ENCODE results near the gene PROB1.
"Not testable (repeated sequence)": the region's sequence is repeated elsewhere in the genome, so short reads cannot be mapped to it uniquely, and the experiment has no call there.

PROB1 gene

GRCh38 chr5:139376364-139376763, 18.5 kb downstream of the PROB1 start:
- H3K4me1 Mint-ChIP-seq = no peaks in the 10 kb centered on the region
- ATAC-seq (replicated peaks; ENCODE audit: extremely low read depth, poor library complexity, severe bottlenecking) = no peak
- no peaks in the 10 kb centered on the region for H3K27me3 Mint-ChIP-seq
- H3K27ac Mint-ChIP-seq (ENCODE audit: low read depth) = no peak overlapping the region
- peaks cover 15% of the 10 kb centered on the region for H3K36me3 Mint-ChIP-seq (ENCODE audit: insufficient read depth)
- no peaks in the 10 kb centered on the region for H3K9me3 Mint-ChIP-seq
- DNase-seq (ENCODE audit: low spot score in 2 of 2) = no peak
- no peak overlapping the region for H3K4me3 Mint-ChIP-seq

- Mint-ChIP-seq H3K27me3 (no peaks in the 10 kb centered on the region), H3K4me1 (no peaks in the 10 kb centered on the region), H3K4me3 (no peak overlapping the region), H3K36me3 (ENCODE audit: insufficient read depth) (peaks cover 18% of the 10 kb centered on the region), H3K27ac (ENCODE audit: low read depth) (no peak overlapping the region), H3K9me3 (no peaks in the 10 kb centered on the region)
- ATAC-seq (replicated peaks; ENCODE audit: extremely low read depth, poor library complexity, severe bottlenecking) = no peak
- no peak for DNase-seq (ENCODE audit: low spot score in 2 of 2)
These were observed 20.0 kb downstream of the PROB1 start for GRCh38 chr5:139374909-139375308.

GRCh38 chr5:139371482-139372435, 23.1 kb downstream of the PROB1 start:
- H3K36me3 Mint-ChIP-seq (ENCODE audit: insufficient read depth) = peaks cover 37% of the 10 kb centered on the region
- DNase-seq (ENCODE audit: low spot score in 2 of 2) = no peak
- peaks cover 5% of the 10 kb centered on the region for H3K4me1 Mint-ChIP-seq
- H3K4me3 Mint-ChIP-seq = no peak overlapping the region
- H3K27ac Mint-ChIP-seq (ENCODE audit: low read depth) = no peak overlapping the region
- no peaks in the 10 kb centered on the region for H3K9me3 Mint-ChIP-seq
- no peak for ATAC-seq (replicated peaks; ENCODE audit: extremely low read depth, poor library complexity, severe bottlenecking)
- H3K27me3 Mint-ChIP-seq = no peaks in the 10 kb centered on the region

- DNase-seq (ENCODE audit: low spot score in 2 of 2) = no peak
- H3K27ac Mint-ChIP-seq (ENCODE audit: low read depth) = no peak overlapping the region
- no peak for ATAC-seq (replicated peaks; ENCODE audit: extremely low read depth, poor library complexity, severe bottlenecking)
- H3K4me3 Mint-ChIP-seq = no peak overlapping the region
- H3K27me3 Mint-ChIP-seq = no peaks in the 10 kb centered on the region
- peaks cover 5% of the 10 kb centered on the region for H3K4me1 Mint-ChIP-seq
- no peaks in the 10 kb centered on the region for H3K9me3 Mint-ChIP-seq
- H3K36me3 Mint-ChIP-seq (ENCODE audit: insufficient read depth) = peaks cover 58% of the 10 kb centered on the region
These were observed 25.7 kb downstream of the PROB1 start for GRCh38 chr5:139369181-139369580.

GRCh38 chr5:139368613-139369012, 26.3 kb downstream of the PROB1 start:
- DNase-seq (ENCODE audit: low spot score in 2 of 2) (no peak), ATAC-seq (replicated peaks; ENCODE audit: extremely low read depth, poor library complexity, severe bottlenecking) (no peak)
- no peaks in the 10 kb centered on the region for H3K27me3 Mint-ChIP-seq
- no peak overlapping the region for H3K27ac Mint-ChIP-seq (ENCODE audit: low read depth)
- H3K36me3 Mint-ChIP-seq (ENCODE audit: insufficient read depth) = peaks cover 59% of the 10 kb centered on the region
- H3K9me3 Mint-ChIP-seq = no peaks in the 10 kb centered on the region
- H3K4me3 Mint-ChIP-seq = no peak overlapping the region
- peaks cover 5% of the 10 kb centered on the region for H3K4me1 Mint-ChIP-seq

GRCh38 chr5:139364466-139364865, 30.4 kb downstream of the PROB1 start:
- peaks cover 5% of the 10 kb centered on the region for H3K4me1 Mint-ChIP-seq
- H3K9me3 Mint-ChIP-seq = no peaks in the 10 kb centered on the region
- no peak overlapping the region for H3K4me3 Mint-ChIP-seq
- ATAC-seq (replicated peaks; ENCODE audit: extremely low read depth, poor library complexity, severe bottlenecking) = no peak
- DNase-seq (ENCODE audit: low spot score in 2 of 2) = no peak
- no peak overlapping the region for H3K27ac Mint-ChIP-seq (ENCODE audit: low read depth)
- no peaks in the 10 kb centered on the region for H3K27me3 Mint-ChIP-seq
- H3K36me3 Mint-ChIP-seq (ENCODE audit: insufficient read depth) = peaks cover 50% of the 10 kb centered on the region

- H3K9me3 Mint-ChIP-seq = no peaks in the 10 kb centered on the region
- peaks cover 47% of the 10 kb centered on the region for H3K36me3 Mint-ChIP-seq (ENCODE audit: insufficient read depth)
- no peak overlapping the region for H3K4me3 Mint-ChIP-seq
- no peak overlapping the region for H3K27ac Mint-ChIP-seq (ENCODE audit: low read depth)
- DNase-seq (ENCODE audit: low spot score in 2 of 2) = no peak
- ATAC-seq (replicated peaks; ENCODE audit: extremely low read depth, poor library complexity, severe bottlenecking) = no peak
- H3K27me3 Mint-ChIP-seq = no peaks in the 10 kb centered on the region
- peaks cover 6% of the 10 kb centered on the region for H3K4me1 Mint-ChIP-seq
These were observed 31.0 kb downstream of the PROB1 start for GRCh38 chr5:139363937-139364336.

- Mint-ChIP-seq H3K9me3 (no peaks in the 10 kb centered on the region), H3K27ac (ENCODE audit: low read depth) (no peak overlapping the region), H3K27me3 (no peaks in the 10 kb centered on the region), H3K36me3 (ENCODE audit: insufficient read depth) (peaks cover 44% of the 10 kb centered on the region), H3K4me1 (peaks cover 18% of the 10 kb centered on the region), H3K4me3 (no peak overlapping the region)
- DNase-seq (ENCODE audit: low spot score in 2 of 2) (no peak), ATAC-seq (replicated peaks; ENCODE audit: extremely low read depth, poor library complexity, severe bottlenecking) (no peak)
These were observed 33.0 kb downstream of the PROB1 start for GRCh38 chr5:139361835-139362429.

- no peak overlapping the region for H3K27ac Mint-ChIP-seq (ENCODE audit: low read depth)
- DNase-seq (ENCODE audit: low spot score in 2 of 2) (no peak), ATAC-seq (replicated peaks; ENCODE audit: extremely low read depth, poor library complexity, severe bottlenecking) (no peak)
- H3K4me3 Mint-ChIP-seq = no peak overlapping the region
- no peaks in the 10 kb centered on the region for H3K9me3 Mint-ChIP-seq
- H3K36me3 Mint-ChIP-seq (ENCODE audit: insufficient read depth) = peaks cover 32% of the 10 kb centered on the region
- H3K4me1 Mint-ChIP-seq = peaks cover 18% of the 10 kb centered on the region
- H3K27me3 Mint-ChIP-seq = no peaks in the 10 kb centered on the region
These were observed 34.5 kb downstream of the PROB1 start for GRCh38 chr5:139360384-139360783.

- no peak overlapping the region for H3K4me3 Mint-ChIP-seq
- no peak for DNase-seq (ENCODE audit: low spot score in 2 of 2)
- peaks cover 22% of the 10 kb centered on the region for H3K36me3 Mint-ChIP-seq (ENCODE audit: insufficient read depth)
- peaks cover 5% of the 10 kb centered on the region for H3K9me3 Mint-ChIP-seq
- ATAC-seq (replicated peaks; ENCODE audit: extremely low read depth, poor library complexity, severe bottlenecking) = no peak
- H3K4me1 Mint-ChIP-seq = peaks cover 27% of the 10 kb centered on the region
- no peak overlapping the region for H3K27ac Mint-ChIP-seq (ENCODE audit: low read depth)
- H3K27me3 Mint-ChIP-seq = no peaks in the 10 kb centered on the region
These were observed 36.8 kb downstream of the PROB1 start for GRCh38 chr5:139358064-139358463.

- Mint-ChIP-seq H3K36me3 (ENCODE audit: insufficient read depth) (peaks cover 31% of the 10 kb centered on the region), H3K4me1 (peaks cover 36% of the 10 kb centered on the region)
- not testable (repeated sequence) for H3K4me3 Mint-ChIP-seq; H3K27ac Mint-ChIP-seq (ENCODE audit: low read depth); DNase-seq (ENCODE audit: low spot score in 2 of 2); H3K9me3 Mint-ChIP-seq; ATAC-seq (replicated peaks; ENCODE audit: extremely low read depth, poor library complexity, severe bottlenecking); H3K27me3 Mint-ChIP-seq
These were observed 39.0 kb downstream of the PROB1 start for GRCh38 chr5:139355900-139356299.

- peaks cover 31% of the 10 kb centered on the region for H3K36me3 Mint-ChIP-seq (ENCODE audit: insufficient read depth)
- peaks cover 5% of the 10 kb centered on the region for H3K9me3 Mint-ChIP-seq
- H3K27ac Mint-ChIP-seq (ENCODE audit: low read depth) = peak overlapping the region; percentile 41
- no peak for DNase-seq (ENCODE audit: low spot score in 2 of 2)
- peaks cover 38% of the 10 kb centered on the region for H3K4me1 Mint-ChIP-seq
- no peak overlapping the region for H3K4me3 Mint-ChIP-seq
- H3K27me3 Mint-ChIP-seq = no peaks in the 10 kb centered on the region
- ATAC-seq (replicated peaks; ENCODE audit: extremely low read depth, poor library complexity, severe bottlenecking) = no peak
These were observed 40.7 kb downstream of the PROB1 start for GRCh38 chr5:139354186-139354585.

- H3K27ac Mint-ChIP-seq (ENCODE audit: low read depth); DNase-seq (ENCODE audit: low spot score in 2 of 2); H3K27me3 Mint-ChIP-seq; H3K9me3 Mint-ChIP-seq; ATAC-seq (replicated peaks; ENCODE audit: extremely low read depth, poor library complexity, severe bottlenecking); H3K4me3 Mint-ChIP-seq: not testable (repeated sequence)
- Mint-ChIP-seq H3K36me3 (ENCODE audit: insufficient read depth) (peaks cover 41% of the 10 kb centered on the region), H3K4me1 (peaks cover 58% of the 10 kb centered on the region)
These were observed 47.0 kb downstream of the PROB1 start for GRCh38 chr5:139347863-139348262.
